Keratinocyte (primary cell): ENCODE measurements around the gene PRSS50. TPM values are rescaled to one million over a fixed set of nuclear protein-coding genes. Genes with fewer than 3 reads are reported as not detected.

Experiments
- DNase-seq: peaks from one replicate; pipeline ENCODE4 v3.0.0-alpha.2; 2011; ENCODE audit warnings: low read depth, missing footprints, low spot score
- FAIRE-seq: peaks from 2 replicates; lab custom pipeline; 2011; peaks lifted over from hg19 to GRCh38; lab: Jason Lieb, UNC
- H2AFZ ChIP-seq: 2 replicates; pipeline ENCODE4 v1.6.0; 2012; ENCODE audit warnings: low read length, control low read depth, inconsistent platforms; ENCODE audit not compliant: control insufficient read depth
- H3K27ac ChIP-seq: 2 replicates; pipeline ENCODE4 v1.5.1; 2011; ENCODE audit warnings: low read length; ENCODE audit not compliant: control insufficient read depth, insufficient read depth
- H3K27me3 ChIP-seq: 3 replicates; pipeline ENCODE4 v1.6.0; 2011; ENCODE audit warnings: low read length; ENCODE audit not compliant: control insufficient read depth, insufficient read depth; ENCODE audit errors: extremely low read depth
- H3K36me3 ChIP-seq, 2 experiments: 2 replicates in 1 of 2; 3 replicates in 1 of 2; pipeline ENCODE4 v1.5.1; 2011; ENCODE audit warnings: low read length in 2 of 2, mild to moderate bottlenecking in 1 of 2; ENCODE audit not compliant: control insufficient read depth in 2 of 2, insufficient read depth in 2 of 2; ENCODE audit errors: extremely low read depth in 1 of 2
- H3K4me1 ChIP-seq: 3 replicates; pipeline ENCODE4 v1.5.1; 2011; ENCODE audit warnings: low read length; ENCODE audit not compliant: control insufficient read depth, insufficient read depth; ENCODE audit errors: extremely low read depth
- H3K4me2 ChIP-seq: 3 replicates; pipeline ENCODE4 v1.6.0; 2011; ENCODE audit warnings: low read depth, low read length; ENCODE audit not compliant: control insufficient read depth, insufficient read depth; ENCODE audit errors: extremely low read depth
- H3K4me3 ChIP-seq, 3 experiments: fragments of 200-600 bp in 1 of 3; sonication (generic) in 1 of 3; 2 replicates in 2 of 3; 3 replicates in 1 of 3; pipeline ENCODE4 v1.5.1; 2011 to 2016; ENCODE audit warnings: low read length in 3 of 3, mild to moderate bottlenecking in 3 of 3, control low read depth in 2 of 3, inconsistent platforms in 1 of 3, low read depth in 1 of 3, mixed read lengths in 1 of 3, mixed run types in 1 of 3, moderate library complexity in 1 of 3; ENCODE audit not compliant: control insufficient read depth in 2 of 3, insufficient read depth in 2 of 3; ENCODE audit errors: extremely low read depth in 1 of 3
- H3K79me2 ChIP-seq: 2 replicates; pipeline ENCODE4 v1.6.0; 2012; ENCODE audit warnings: low read length; ENCODE audit not compliant: control insufficient read depth, insufficient read depth
- H3K9ac ChIP-seq: 3 replicates; pipeline ENCODE4 v1.6.0; 2011; ENCODE audit warnings: low read length; ENCODE audit not compliant: control insufficient read depth, insufficient read depth; ENCODE audit errors: extremely low read depth
- H3K9me1 ChIP-seq: 3 replicates; pipeline ENCODE4 v1.6.0; 2011; ENCODE audit warnings: low read length; ENCODE audit not compliant: control insufficient read depth, insufficient read depth; ENCODE audit errors: extremely low read depth
- H3K9me3 ChIP-seq: 2 replicates; pipeline ENCODE4 v1.5.1; 2012; ENCODE audit warnings: low read depth, low read length; ENCODE audit not compliant: control insufficient read depth
- H4K20me1 ChIP-seq: 3 replicates; pipeline ENCODE4 v1.6.0; 2011; ENCODE audit warnings: low read length; ENCODE audit not compliant: control insufficient read depth, insufficient read depth; ENCODE audit errors: extremely low read depth
- CTCF ChIP-seq, 3 experiments: IDR thresholded peaks in 1 of 3; conservative IDR thresholded peaks in 1 of 3; optimal IDR thresholded peaks in 1 of 3; 2 replicates in 2 of 3; 3 replicates in 1 of 3; pipeline versions ENCODE3 to v1.5.1; 2011; ENCODE audit warnings: low read length in 3 of 3, mild to moderate bottlenecking in 3 of 3, moderate library complexity in 2 of 3, control low read depth in 1 of 3, inconsistent platforms in 1 of 3; ENCODE audit not compliant: insufficient read depth in 2 of 3; ENCODE audit errors: extremely low read depth in 1 of 3
- EZH2 ChIP-seq: IDR thresholded peaks from one replicate; pipeline ENCODE4 v1.6.1; 2012; ENCODE audit warnings: inconsistent platforms, mild to moderate bottlenecking, low read length, moderate library complexity
- dilution Hi-C: fragments of 300-500 bp; cut with MboI; formaldehyde crosslinking; loops from one replicate; pipeline ENCODE4 v1.7.0; 2020; ENCODE audit warnings: low sequenced_read_pairs; ENCODE audit not compliant: extremely low pct_ligation_motif_present
- polyA plus RNA-seq, 5 experiments: library from polyadenylated mRNA; depleted of rRNA in 3 of 5; stranded (reverse) in 3 of 5; stranded (forward) in 1 of 5; unstranded in 1 of 5; fragments of >200 nt; gene quantifications; 1 replicate in 1 of 5; 2 replicates in 3 of 5; 3 replicates in 1 of 5; pipeline versions ENCODE4 v1.2.1 to v1.2.3, GENCODE V29; 2011 to 2012; ENCODE audit warnings: missing spikeins in 2 of 5, low read depth in 1 of 5, low replicate concordance in 1 of 5

Gene PRSS50
- polyA plus RNA-seq, 1 donor (not counting 4 experiments of a cell fraction or from before 2014, with no cell fraction given): not detected

GRCh38 chr3:46678280-46678679 lies 39.4 kb downstream of the PRSS50 start:
- dilution Hi-C loops: no loop called here
- no peaks in the 10 kb centered on the region for H3K9me1 ChIP-seq
- no peaks in the 10 kb centered on the region for H3K9me3 ChIP-seq
- FAIRE-seq (no peak), DNase-seq (no peak)
- no peaks in the 10 kb centered on the region for H3K79me2 ChIP-seq
- TF ChIP-seq CTCF (optimal IDR thresholded peaks at IDR 0.05 in 1 of 3, IDR thresholded peaks at IDR 0.05 in 1 of 3, conservative IDR thresholded peaks at IDR 0.05 in 1 of 3; ENCODE audit: extremely low read depth in 1 of 3, insufficient read depth in 2 of 3, low read length in 3 of 3): no peak
- no peak for TF ChIP-seq EZH2
- no peaks in the 10 kb centered on the region for H3K27me3 ChIP-seq
- no peak overlapping the region for H3K27ac ChIP-seq
- peaks cover 69 to 71% of the 10 kb centered on the region in 2 experiments for H3K36me3 ChIP-seq
- H3K4me2 ChIP-seq: no peak overlapping the region
- no peak overlapping the region for H3K9ac ChIP-seq
- H2AFZ ChIP-seq: no peak overlapping the region
- no peak overlapping the region for H3K4me3 ChIP-seq
- H3K4me1 ChIP-seq: no peaks in the 10 kb centered on the region
- no peaks in the 10 kb centered on the region for H4K20me1 ChIP-seq

- H3K9me3 ChIP-seq: no peaks in the 10 kb centered on the region
- H3K4me1 ChIP-seq: no peaks in the 10 kb centered on the region
- no peak overlapping the region for H3K9ac ChIP-seq
- no peaks in the 10 kb centered on the region for H3K79me2 ChIP-seq
- H3K27ac ChIP-seq: no peak overlapping the region
- no peaks in the 10 kb centered on the region for H3K9me1 ChIP-seq
- H3K4me2 ChIP-seq: no peak overlapping the region
- H3K27me3 ChIP-seq: no peaks in the 10 kb centered on the region
- no peak overlapping the region for H3K4me3 ChIP-seq
- DNase-seq: no peak
- peaks cover 61 to 75% of the 10 kb centered on the region in 2 experiments for H3K36me3 ChIP-seq
- dilution Hi-C loops: no loop called here
- no peak for FAIRE-seq
- no peaks in the 10 kb centered on the region for H4K20me1 ChIP-seq
- TF ChIP-seq CTCF (optimal IDR thresholded peaks at IDR 0.05 in 1 of 3, IDR thresholded peaks at IDR 0.05 in 1 of 3, conservative IDR thresholded peaks at IDR 0.05 in 1 of 3; ENCODE audit: extremely low read depth in 1 of 3, insufficient read depth in 2 of 3, low read length in 3 of 3) (no peak), EZH2 (no peak)
- no peak overlapping the region for H2AFZ ChIP-seq
These were observed 40.3 kb downstream of the PRSS50 start for GRCh38 chr3:46677411-46677726.
